GM12878 (cell line): Measurements from ENCODE around the gene SMO. TPM values are rescaled to one million over a fixed set of nuclear protein-coding genes. Genes with fewer than 3 reads are reported as not detected.

Source experiments
- CBFB ChIP-seq: IDR thresholded peaks from 2 replicates; pipeline ENCODE4 v1.6.1; 2016; ENCODE audit warnings: antibody characterized with exemption, low read depth
- EED ChIP-seq: sonication (generic); IDR thresholded peaks from 2 replicates; pipeline ENCODE4 v1.6.1; 2016; ENCODE audit warnings: antibody characterized with exemption, low read depth
- EGR1 ChIP-seq, 2 experiments: IDR thresholded peaks; 1 replicate in 1 of 2; 2 replicates in 1 of 2; pipeline ENCODE4 v1.6.1; 2011 to 2012; ENCODE audit warnings: low read depth in 2 of 2, low read length in 2 of 2, borderline replicate concordance in 1 of 2, mild to moderate bottlenecking in 1 of 2, moderate library complexity in 1 of 2
- ELK1 ChIP-seq: IDR thresholded peaks from 2 replicates; pipeline ENCODE4 v1.6.1; 2012; ENCODE audit warnings: low read depth, low read length, improper control_type of control experiment
- HCFC1 ChIP-seq: fragments of 150-350 bp; IDR thresholded peaks from 2 replicates; pipeline ENCODE4 v1.6.1; 2014; ENCODE audit warnings: low read length
- LARP7 ChIP-seq: fragments of 450-650 bp; IDR thresholded peaks from 2 replicates; pipeline ENCODE4 v1.6.1; 2017; ENCODE audit warnings: mild to moderate bottlenecking
- MXI1 ChIP-seq: fragments of 150-350 bp; IDR thresholded peaks from 2 replicates; pipeline ENCODE4 v1.6.1; 2011; ENCODE audit warnings: low read depth, mild to moderate bottlenecking, inconsistent platforms, low read length, improper control_type of control experiment
- NR2C1 ChIP-seq: fragments of 450-650 bp; IDR thresholded peaks from 2 replicates; pipeline ENCODE4 v1.6.1; 2017; ENCODE audit warnings: antibody characterized with exemption, mild to moderate bottlenecking, moderate library complexity
- NR2C2 ChIP-seq: IDR thresholded peaks from 2 replicates; pipeline ENCODE4 v1.6.1; 2011; ENCODE audit warnings: borderline replicate concordance, low read depth; ENCODE audit not compliant: control insufficient read depth, insufficient read length
- PKNOX1 ChIP-seq: fragments of 450-650 bp; IDR thresholded peaks from 2 replicates; pipeline ENCODE4 v1.6.1; 2016; ENCODE audit warnings: mild to moderate bottlenecking
- RAD51 ChIP-seq: fragments of 450-650 bp; IDR thresholded peaks from 2 replicates; pipeline ENCODE4 v1.6.1; 2016; ENCODE audit warnings: moderate library complexity, mild to moderate bottlenecking, inconsistent platforms
- RFX5 ChIP-seq: IDR thresholded peaks from 2 replicates; pipeline ENCODE4 v1.6.1; 2011; ENCODE audit warnings: low read depth, low read length, improper control_type of control experiment
- RUNX3 ChIP-seq: IDR thresholded peaks from 2 replicates; pipeline ENCODE4 v1.6.1; 2012; ENCODE audit warnings: low read length, inconsistent platforms
- SIN3A ChIP-seq: IDR thresholded peaks from 2 replicates; pipeline ENCODE4 v1.6.1; 2012; ENCODE audit warnings: low read depth, low read length, improper control_type of control experiment
- SREBF1 ChIP-seq: IDR thresholded peaks from 2 replicates; pipeline ENCODE4 v1.6.1; 2012; ENCODE audit warnings: mild to moderate bottlenecking, low read length
- TCF12 ChIP-seq: IDR thresholded peaks from 2 replicates; pipeline ENCODE4 v1.6.1; 2011; ENCODE audit warnings: low read depth, mild to moderate bottlenecking, low read length
- TCF7 ChIP-seq: IDR thresholded peaks from 2 replicates; pipeline ENCODE4 v1.6.1; 2014; ENCODE audit warnings: antibody characterized with exemption, borderline replicate concordance
- polyA plus RNA-seq, 11 experiments: library from polyadenylated mRNA; depleted of rRNA in 4 of 11; unstranded in 6 of 11; stranded (reverse) in 5 of 11; fragments of >200 nt; fragmentation: Nextera tagmentation in 4 of 11; fragmentation: Illumina TruSeq in 1 of 11; extraction: Ambion mirVana in 4 of 11; extraction: Trizol in 1 of 11; gene quantifications; 1 replicate in 1 of 11; 2 replicates in 10 of 11; pipeline versions ENCODE4 v1.2.1 to v1.2.3, GENCODE V29; 2011 to 2016; ENCODE audit warnings: inconsistent platforms in 2 of 11, missing spikeins in 2 of 11, low read depth in 1 of 11
- total RNA-seq, 4 experiments: library from RNA; depleted of rRNA in 3 of 4; stranded (reverse); fragments of >200 nt in 3 of 4; fragmentation: Illumina TruSeq in 1 of 4; extraction: Trizol in 1 of 4; gene quantifications; 2 replicates each; pipeline versions ENCODE4 v1.2.1 to v1.2.3, GENCODE V29; 2013 to 2021
- TF ChIP-seq, protein P1 (sequence below): fragments of 450-650 bp; conservative IDR thresholded peaks from 2 replicates; pipeline ENCODE4 v1.6.1; 2017; ENCODE audit warnings: mild to moderate bottlenecking, moderate library complexity
- TF ChIP-seq, protein P2 (sequence below), 3 experiments: IDR thresholded peaks in 2 of 3; conservative IDR thresholded peaks in 1 of 3; 2 replicates each; pipeline ENCODE4 v1.5.1; 2011; ENCODE audit warnings: low read depth in 3 of 3, low read length in 3 of 3, mild to moderate bottlenecking in 3 of 3, control low read depth in 2 of 3, moderate library complexity in 2 of 3, inconsistent platforms in 1 of 3, mixed read lengths in 1 of 3; ENCODE audit not compliant: control insufficient read depth in 2 of 3, insufficient read depth in 1 of 3; ENCODE audit errors: extremely low read depth in 1 of 3
- TF ChIP-seq, protein P3 (sequence below): fragments of 150-350 bp; IDR thresholded peaks from 2 replicates; pipeline ENCODE4 v1.6.1; 2016; ENCODE audit warnings: low read depth, low read length

Gene SMO
- total and polyA plus RNA-seq, 10 of the 15 experiments (the other 5 are each of a cell fraction or from before 2014, with no cell fraction given), result 0.40 to 11.2 (median 2.6) TPM

DNA sequence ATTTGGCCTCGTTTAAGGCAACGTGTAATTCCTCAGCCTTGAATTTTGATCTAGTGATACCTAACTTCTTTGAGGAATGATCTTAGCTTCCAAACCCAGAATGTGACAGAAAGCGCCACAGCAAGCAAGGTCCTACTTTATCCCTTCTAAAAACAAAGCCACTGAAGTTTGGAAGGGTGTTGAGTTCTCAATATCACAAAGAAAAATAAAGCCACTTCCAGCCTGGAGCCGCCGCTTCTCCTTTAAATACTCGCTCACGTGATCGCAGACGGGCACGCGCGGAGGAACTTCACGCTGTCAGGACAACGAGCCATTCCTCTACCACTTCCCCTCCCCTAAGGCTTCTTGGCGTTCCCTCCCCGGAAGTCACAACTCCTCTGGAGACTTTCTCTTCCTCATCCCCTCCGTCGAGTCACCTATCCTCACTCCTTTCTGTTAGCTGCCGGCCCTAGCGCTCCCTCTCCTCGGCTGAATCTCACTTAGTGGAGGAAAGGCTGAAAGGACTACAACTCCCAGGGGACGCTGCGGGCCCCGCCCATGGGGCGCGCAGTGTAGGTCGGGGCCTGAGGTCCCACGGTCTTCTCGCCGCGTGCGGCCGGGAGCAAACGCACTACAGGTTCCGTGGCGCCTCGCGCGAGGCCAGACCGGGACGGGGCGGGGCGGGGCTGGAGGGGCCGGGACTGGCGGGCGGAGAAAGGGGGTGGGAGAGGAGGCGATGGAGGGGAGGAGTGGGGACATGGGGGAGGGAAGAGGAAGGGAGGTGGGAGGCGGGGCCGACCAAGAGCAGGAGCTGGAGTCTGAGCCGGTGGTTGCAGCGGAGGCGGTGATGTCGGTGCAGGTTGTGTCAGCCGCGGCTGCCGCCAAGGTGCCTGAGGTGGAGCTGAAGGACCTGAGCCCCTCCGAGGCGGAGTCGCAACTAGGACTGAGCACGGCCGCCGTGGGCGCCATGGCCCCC, 36.1 kb downstream of the SMO start, which contains the start of gene AHCYL2 (continued):
- TF ChIP-seq, protein P1, sequence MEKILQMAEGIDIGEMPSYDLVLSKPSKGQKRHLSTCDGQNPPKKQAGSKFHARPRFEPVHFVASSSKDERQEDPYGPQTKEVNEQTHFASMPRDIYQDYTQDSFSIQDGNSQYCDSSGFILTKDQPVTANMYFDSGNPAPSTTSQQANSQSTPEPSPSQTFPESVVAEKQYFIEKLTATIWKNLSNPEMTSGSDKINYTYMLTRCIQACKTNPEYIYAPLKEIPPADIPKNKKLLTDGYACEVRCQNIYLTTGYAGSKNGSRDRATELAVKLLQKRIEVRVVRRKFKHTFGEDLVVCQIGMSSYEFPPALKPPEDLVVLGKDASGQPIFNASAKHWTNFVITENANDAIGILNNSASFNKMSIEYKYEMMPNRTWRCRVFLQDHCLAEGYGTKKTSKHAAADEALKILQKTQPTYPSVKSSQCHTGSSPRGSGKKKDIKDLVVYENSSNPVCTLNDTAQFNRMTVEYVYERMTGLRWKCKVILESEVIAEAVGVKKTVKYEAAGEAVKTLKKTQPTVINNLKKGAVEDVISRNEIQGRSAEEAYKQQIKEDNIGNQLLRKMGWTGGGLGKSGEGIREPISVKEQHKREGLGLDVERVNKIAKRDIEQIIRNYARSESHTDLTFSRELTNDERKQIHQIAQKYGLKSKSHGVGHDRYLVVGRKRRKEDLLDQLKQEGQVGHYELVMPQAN, result 0 out of 2 replicates have a peak, but pooled peaks have one; percentile 18
- TF ChIP-seq CBFB, result no peak
- TF ChIP-seq SREBF1, result peak; percentile 85
- no peak for TF ChIP-seq NR2C2
- TF ChIP-seq, protein P2, sequence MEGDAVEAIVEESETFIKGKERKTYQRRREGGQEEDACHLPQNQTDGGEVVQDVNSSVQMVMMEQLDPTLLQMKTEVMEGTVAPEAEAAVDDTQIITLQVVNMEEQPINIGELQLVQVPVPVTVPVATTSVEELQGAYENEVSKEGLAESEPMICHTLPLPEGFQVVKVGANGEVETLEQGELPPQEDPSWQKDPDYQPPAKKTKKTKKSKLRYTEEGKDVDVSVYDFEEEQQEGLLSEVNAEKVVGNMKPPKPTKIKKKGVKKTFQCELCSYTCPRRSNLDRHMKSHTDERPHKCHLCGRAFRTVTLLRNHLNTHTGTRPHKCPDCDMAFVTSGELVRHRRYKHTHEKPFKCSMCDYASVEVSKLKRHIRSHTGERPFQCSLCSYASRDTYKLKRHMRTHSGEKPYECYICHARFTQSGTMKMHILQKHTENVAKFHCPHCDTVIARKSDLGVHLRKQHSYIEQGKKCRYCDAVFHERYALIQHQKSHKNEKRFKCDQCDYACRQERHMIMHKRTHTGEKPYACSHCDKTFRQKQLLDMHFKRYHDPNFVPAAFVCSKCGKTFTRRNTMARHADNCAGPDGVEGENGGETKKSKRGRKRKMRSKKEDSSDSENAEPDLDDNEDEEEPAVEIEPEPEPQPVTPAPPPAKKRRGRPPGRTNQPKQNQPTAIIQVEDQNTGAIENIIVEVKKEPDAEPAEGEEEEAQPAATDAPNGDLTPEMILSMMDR (IDR thresholded peaks at IDR 0.05 in 2 of 3, conservative IDR thresholded peaks at IDR 0.05 in 1 of 3; ENCODE audit: control insufficient read depth in 2 of 3, extremely low read depth in 1 of 3, insufficient read depth in 1 of 3, low read depth in 3 of 3, low read length in 3 of 3), result no peak
- TF ChIP-seq TCF12, result no peak
- peak; percentile 65 for TF ChIP-seq LARP7
- TF ChIP-seq, protein P3, sequence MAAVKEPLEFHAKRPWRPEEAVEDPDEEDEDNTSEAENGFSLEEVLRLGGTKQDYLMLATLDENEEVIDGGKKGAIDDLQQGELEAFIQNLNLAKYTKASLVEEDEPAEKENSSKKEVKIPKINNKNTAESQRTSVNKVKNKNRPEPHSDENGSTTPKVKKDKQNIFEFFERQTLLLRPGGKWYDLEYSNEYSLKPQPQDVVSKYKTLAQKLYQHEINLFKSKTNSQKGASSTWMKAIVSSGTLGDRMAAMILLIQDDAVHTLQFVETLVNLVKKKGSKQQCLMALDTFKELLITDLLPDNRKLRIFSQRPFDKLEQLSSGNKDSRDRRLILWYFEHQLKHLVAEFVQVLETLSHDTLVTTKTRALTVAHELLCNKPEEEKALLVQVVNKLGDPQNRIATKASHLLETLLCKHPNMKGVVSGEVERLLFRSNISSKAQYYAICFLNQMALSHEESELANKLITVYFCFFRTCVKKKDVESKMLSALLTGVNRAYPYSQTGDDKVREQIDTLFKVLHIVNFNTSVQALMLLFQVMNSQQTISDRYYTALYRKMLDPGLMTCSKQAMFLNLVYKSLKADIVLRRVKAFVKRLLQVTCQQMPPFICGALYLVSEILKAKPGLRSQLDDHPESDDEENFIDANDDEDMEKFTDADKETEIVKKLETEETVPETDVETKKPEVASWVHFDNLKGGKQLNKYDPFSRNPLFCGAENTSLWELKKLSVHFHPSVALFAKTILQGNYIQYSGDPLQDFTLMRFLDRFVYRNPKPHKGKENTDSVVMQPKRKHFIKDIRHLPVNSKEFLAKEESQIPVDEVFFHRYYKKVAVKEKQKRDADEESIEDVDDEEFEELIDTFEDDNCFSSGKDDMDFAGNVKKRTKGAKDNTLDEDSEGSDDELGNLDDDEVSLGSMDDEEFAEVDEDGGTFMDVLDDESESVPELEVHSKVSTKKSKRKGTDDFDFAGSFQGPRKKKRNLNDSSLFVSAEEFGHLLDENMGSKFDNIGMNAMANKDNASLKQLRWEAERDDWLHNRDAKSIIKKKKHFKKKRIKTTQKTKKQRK, result no peak
- TF ChIP-seq RUNX3, result peak; percentile 55
- TF ChIP-seq RAD51, result peak; percentile 98
- TF ChIP-seq RFX5, result no peak
- peak in 1 of 2 experiments; percentile 69; a peak in 2 of 3 replicates for TF ChIP-seq EGR1 (IDR thresholded peaks at IDR 0.05; ENCODE audit: borderline replicate concordance in 1 of 2, low read depth in 2 of 2, low read length in 2 of 2)
- TF ChIP-seq MXI1, result peak; percentile 87
- peak; percentile 85 for TF ChIP-seq PKNOX1
- 0 out of 2 replicates have a peak, but pooled peaks have one; percentile 74 for TF ChIP-seq ELK1
- peak; percentile 38; the same call in 1 of the 2 replicates for TF ChIP-seq EED
- peak; percentile 98 for TF ChIP-seq HCFC1
- TF ChIP-seq SIN3A, result 0 out of 2 replicates have a peak, but pooled peaks have one; percentile 42
- no peak for TF ChIP-seq TCF7
- peak; percentile 82 for TF ChIP-seq NR2C1
